ENCODE data around the gene NUDT22.

Gene NUDT22

GRCh38 chr11:64207256-64208085 is 18.6 kb upstream of the NUDT22 start:
- peak overlapping the region; percentile 80 for H3K9ac ChIP-seq (ENCODE audit: low read length)

GRCh38 chr11:64208086-64208795 is 17.8 kb upstream of the NUDT22 start:
- H2AFZ ChIP-seq (ENCODE audit: low read length), result no peak overlapping the region
- H3K9ac ChIP-seq (ENCODE audit: low read length), result peak overlapping the region; percentile 80
- H3K4me1 ChIP-seq (ENCODE audit: insufficient read depth, low read length, severe bottlenecking), result peaks cover 41% of the 10 kb centered on the region
- no peaks in the 10 kb centered on the region for H3K9me2 ChIP-seq (ENCODE audit: low read depth, low read length)
- H3F3A ChIP-seq (ENCODE audit: insufficient read depth, low read length), result no peaks in the 10 kb centered on the region
- peak overlapping the region; percentile 66 for H3K4me3 ChIP-seq (ENCODE audit: low read depth, low read length, poor library complexity, severe bottlenecking)
- TF ChIP-seq CTCF (IDR thresholded peaks at IDR 0.05; ENCODE audit: low read length) (no peak), EZH2 (IDR thresholded peaks at IDR 0.05; ENCODE audit: borderline replicate concordance, low read length) (no peak)
- H3K27ac ChIP-seq (ENCODE audit: low read depth, low read length, poor library complexity, severe bottlenecking), result peak overlapping the region; percentile 82
- H3K9me3 ChIP-seq (ENCODE audit: low read length), result no peaks in the 10 kb centered on the region
- H4K20me1 ChIP-seq (ENCODE audit: insufficient read depth, low read length), result no peaks in the 10 kb centered on the region
- H3K79me2 ChIP-seq (ENCODE audit: insufficient read depth, low read length), result no peaks in the 10 kb centered on the region
- peak overlapping the region; percentile 90 for H3K4me2 ChIP-seq (ENCODE audit: low read length)
- H3K27me3 ChIP-seq (ENCODE audit: insufficient read depth, low read length), result no peaks in the 10 kb centered on the region
- peaks cover 61% of the 10 kb centered on the region for H3K36me3 ChIP-seq (ENCODE audit: insufficient read depth, low read length)

More at GRCh38 chr11:64207256-64208085, 18.6 kb upstream of the NUDT22 start:
- no peaks in the 10 kb centered on the region for H3K9me3 ChIP-seq (ENCODE audit: low read length)
- H3K4me3 ChIP-seq (ENCODE audit: low read depth, low read length, poor library complexity, severe bottlenecking), result peak overlapping the region; percentile 66
- no peaks in the 10 kb centered on the region for H3K27me3 ChIP-seq (ENCODE audit: insufficient read depth, low read length)
- no peak overlapping the region for H2AFZ ChIP-seq (ENCODE audit: low read length)
- peak overlapping the region; percentile 90 for H3K4me2 ChIP-seq (ENCODE audit: low read length)
- no peak for TF ChIP-seq CTCF (IDR thresholded peaks at IDR 0.05; ENCODE audit: low read length)
- no peak for TF ChIP-seq EZH2 (IDR thresholded peaks at IDR 0.05; ENCODE audit: borderline replicate concordance, low read length)
- H3K9me2 ChIP-seq (ENCODE audit: low read depth, low read length), result no peaks in the 10 kb centered on the region
- H3K4me1 ChIP-seq (ENCODE audit: insufficient read depth, low read length, severe bottlenecking), result peaks cover 41% of the 10 kb centered on the region
- H3K36me3 ChIP-seq (ENCODE audit: insufficient read depth, low read length), result peaks cover 67% of the 10 kb centered on the region
- no peaks in the 10 kb centered on the region for H3K79me2 ChIP-seq (ENCODE audit: insufficient read depth, low read length)
- H4K20me1 ChIP-seq (ENCODE audit: insufficient read depth, low read length), result no peaks in the 10 kb centered on the region
- H3K27ac ChIP-seq (ENCODE audit: low read depth, low read length, poor library complexity, severe bottlenecking), result peak overlapping the region; percentile 82
- no peaks in the 10 kb centered on the region for H3F3A ChIP-seq (ENCODE audit: insufficient read depth, low read length)

GRCh38 chr11:64208796-64209562 is 17.1 kb upstream of the NUDT22 start:
- Histone ChIP-seq H3K9ac (ENCODE audit: low read length) (peak overlapping the region; percentile 80; the same call in 1 of the 2 replicates), H3F3A (ENCODE audit: insufficient read depth, low read length) (no peaks in the 10 kb centered on the region), H3K36me3 (ENCODE audit: insufficient read depth, low read length) (peaks cover 59% of the 10 kb centered on the region), H3K4me3 (ENCODE audit: low read depth, low read length, poor library complexity, severe bottlenecking) (peak overlapping the region; percentile 66), H3K4me2 (ENCODE audit: low read length) (peak overlapping the region; percentile 90), H3K27ac (ENCODE audit: low read depth, low read length, poor library complexity, severe bottlenecking) (peak overlapping the region; percentile 82), H3K79me2 (ENCODE audit: insufficient read depth, low read length) (no peaks in the 10 kb centered on the region), H3K9me2 (ENCODE audit: low read depth, low read length) (no peaks in the 10 kb centered on the region), H3K4me1 (ENCODE audit: insufficient read depth, low read length, severe bottlenecking) (peaks cover 41% of the 10 kb centered on the region), H2AFZ (ENCODE audit: low read length) (no peak overlapping the region), H3K27me3 (ENCODE audit: insufficient read depth, low read length) (no peaks in the 10 kb centered on the region), H3K9me3 (ENCODE audit: low read length) (no peaks in the 10 kb centered on the region), H4K20me1 (ENCODE audit: insufficient read depth, low read length) (no peaks in the 10 kb centered on the region)
- TF ChIP-seq CTCF (IDR thresholded peaks at IDR 0.05; ENCODE audit: low read length) (no peak), EZH2 (IDR thresholded peaks at IDR 0.05; ENCODE audit: borderline replicate concordance, low read length) (no peak)

Data from OCI-LY1 (cell line).